Prostate gland (tissue), 2 donors: ENCODE data around the gene MEST. TPM values are rescaled to one million over a fixed set of nuclear protein-coding genes. Genes with fewer than 3 reads are reported as not detected.

Experiments used
- DNase-seq: peaks from one replicate; pipeline ENCODE4 v3.0.0-alpha.2; 2019; ENCODE audit warnings: low spot score
- H3K27ac ChIP-seq, 2 donors: fragments of 200-600 bp; sonication (generic); 2 replicates each; pipeline ENCODE4 v1.5.1; 2017 to 2019
- H3K27me3 ChIP-seq: fragments of 200-600 bp; sonication (generic); replicated peaks from 2 replicates; pipeline ENCODE4 v1.5.1; 2019; ENCODE audit not compliant: insufficient read depth
- H3K36me3 ChIP-seq, 2 donors: fragments of 200-600 bp; sonication (generic); 1 replicate in 1 of 2; 2 replicates in 1 of 2; pipeline versions ENCODE4 v1.5.1 to v1.8.1; 2017 to 2019
- H3K4me1 ChIP-seq: fragments of 200-600 bp; sonication (generic); replicated peaks from 2 replicates; pipeline ENCODE4 v1.5.1; 2019
- H3K4me3 ChIP-seq, 2 donors: fragments of 200-600 bp; sonication (generic); 2 replicates each; pipeline ENCODE4 v1.5.1; 2017 to 2019
- H3K9me3 ChIP-seq: fragments of 200-600 bp; sonication (generic); 2 replicates; pipeline ENCODE4 v1.5.1; 2017
- POLR2A ChIP-seq: fragments of 450-650 bp; IDR thresholded peaks from one replicate; pipeline ENCODE4 v1.6.1; 2016; ENCODE audit warnings: antibody characterized with exemption, mild to moderate bottlenecking
- POLR2AphosphoS5 ChIP-seq: sonication (generic); formaldehyde crosslinking; IDR thresholded peaks from one replicate; pipeline ENCODE4 v1.6.1; 2017; ENCODE audit warnings: antibody characterized with exemption
- WGBS: methylation state at CpG from one replicate; pipeline ENCODE4 v1.1.5; 2018; 5-methylcytosine and 5-hydroxymethylcytosine counted together
- intact Hi-C: fragments of 100-400 bp; cut with DNase I; formaldehyde crosslinking; loops from one replicate; pipeline ENCODE4 v1.14.2; 2022
- total RNA-seq, 2 donors: library from RNA; depleted of rRNA; stranded (reverse); fragments of >200 nt; gene quantifications; one replicate each; pipeline ENCODE4 v1.1.0, GENCODE V29; 2016
- TF ChIP-seq, protein P1 (sequence below), 4 experiments: fragments of 200-600 bp in 2 of 4; fragments of 450-650 bp in 2 of 4; sonication (generic) in 2 of 4; IDR thresholded peaks; 1 replicate in 3 of 4; 2 replicates in 1 of 4; pipeline ENCODE4 v1.5.1; 2016 to 2019; ENCODE audit warnings: antibody characterized with exemption in 4 of 4, mild to moderate bottlenecking in 2 of 4, moderate library complexity in 2 of 4

MEST gene
- total RNA-seq, 2 donors from 2014 or later: 31.1 to 41.6 TPM

DNA sequence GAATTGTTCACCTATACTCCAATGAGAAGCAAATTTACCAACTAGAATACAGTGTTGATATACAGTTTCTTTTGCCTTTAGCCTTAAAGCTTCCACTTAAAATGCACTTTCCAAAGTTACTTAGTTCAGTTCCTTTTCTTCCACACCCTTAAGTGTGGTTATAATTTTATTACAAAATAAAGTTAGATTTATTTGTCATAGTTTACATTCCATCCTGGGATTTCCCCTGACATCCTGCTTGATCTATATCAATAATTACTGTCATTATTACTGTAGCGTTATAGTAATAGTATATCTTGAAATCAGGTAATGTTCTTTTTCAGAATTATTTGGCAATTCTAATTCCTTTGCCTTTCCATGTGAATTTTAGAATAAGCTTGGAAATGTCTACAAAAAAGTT, 23.3 kb upstream of the MEST start:
- intact Hi-C loops: no loop called here
- H3K27me3 ChIP-seq: no peaks in the 10 kb centered on the region
- TF ChIP-seq POLR2A: no peak
- TF ChIP-seq POLR2AphosphoS5: no peak
- TF ChIP-seq, protein P1, sequence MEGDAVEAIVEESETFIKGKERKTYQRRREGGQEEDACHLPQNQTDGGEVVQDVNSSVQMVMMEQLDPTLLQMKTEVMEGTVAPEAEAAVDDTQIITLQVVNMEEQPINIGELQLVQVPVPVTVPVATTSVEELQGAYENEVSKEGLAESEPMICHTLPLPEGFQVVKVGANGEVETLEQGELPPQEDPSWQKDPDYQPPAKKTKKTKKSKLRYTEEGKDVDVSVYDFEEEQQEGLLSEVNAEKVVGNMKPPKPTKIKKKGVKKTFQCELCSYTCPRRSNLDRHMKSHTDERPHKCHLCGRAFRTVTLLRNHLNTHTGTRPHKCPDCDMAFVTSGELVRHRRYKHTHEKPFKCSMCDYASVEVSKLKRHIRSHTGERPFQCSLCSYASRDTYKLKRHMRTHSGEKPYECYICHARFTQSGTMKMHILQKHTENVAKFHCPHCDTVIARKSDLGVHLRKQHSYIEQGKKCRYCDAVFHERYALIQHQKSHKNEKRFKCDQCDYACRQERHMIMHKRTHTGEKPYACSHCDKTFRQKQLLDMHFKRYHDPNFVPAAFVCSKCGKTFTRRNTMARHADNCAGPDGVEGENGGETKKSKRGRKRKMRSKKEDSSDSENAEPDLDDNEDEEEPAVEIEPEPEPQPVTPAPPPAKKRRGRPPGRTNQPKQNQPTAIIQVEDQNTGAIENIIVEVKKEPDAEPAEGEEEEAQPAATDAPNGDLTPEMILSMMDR (IDR thresholded peaks at IDR 0.05): no peak
- no peak overlapping the region for H3K4me3 ChIP-seq
- H3K27ac ChIP-seq: no peak overlapping the region
- DNase-seq: no peak
- H3K9me3 ChIP-seq: no peaks in the 10 kb centered on the region
- H3K4me1 ChIP-seq: no peaks in the 10 kb centered on the region
- WGBS: 57% methylated on average over 1 of the region's 1 CpG
- H3K36me3 ChIP-seq: no peaks in the 10 kb centered on the region

DNA sequence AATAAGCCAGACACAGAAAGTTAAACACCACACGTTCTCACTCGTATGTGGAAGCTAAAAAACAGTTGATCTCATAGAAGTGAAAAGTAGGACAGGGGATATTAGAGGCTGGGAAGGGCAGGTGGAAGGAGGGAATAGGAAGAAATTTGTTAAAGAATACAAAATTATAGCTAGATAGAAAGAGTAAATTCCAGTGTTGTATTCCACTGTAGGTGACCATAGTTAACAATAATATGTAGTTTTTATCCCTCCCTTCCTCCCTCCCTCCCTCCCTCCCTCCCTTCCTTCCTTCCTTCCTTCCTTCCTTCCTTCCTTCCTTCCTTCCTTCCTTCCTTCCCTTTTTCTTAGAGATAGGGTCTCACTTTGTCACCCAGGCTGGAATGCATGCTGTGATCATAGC, 19.9 kb upstream of the MEST start:
- 94% methylated on average over 2 of the region's 2 CpGs for WGBS
- H3K27me3 ChIP-seq: no peaks in the 10 kb centered on the region
- H3K4me1 ChIP-seq: no peaks in the 10 kb centered on the region
- H3K4me3 ChIP-seq: no peak overlapping the region
- intact Hi-C loops: no loop called here
- H3K9me3 ChIP-seq: no peaks in the 10 kb centered on the region
- no peak overlapping the region for H3K27ac ChIP-seq
- no peak for DNase-seq
- H3K36me3 ChIP-seq: no peaks in the 10 kb centered on the region
- TF ChIP-seq POLR2AphosphoS5: no peak

DNA sequence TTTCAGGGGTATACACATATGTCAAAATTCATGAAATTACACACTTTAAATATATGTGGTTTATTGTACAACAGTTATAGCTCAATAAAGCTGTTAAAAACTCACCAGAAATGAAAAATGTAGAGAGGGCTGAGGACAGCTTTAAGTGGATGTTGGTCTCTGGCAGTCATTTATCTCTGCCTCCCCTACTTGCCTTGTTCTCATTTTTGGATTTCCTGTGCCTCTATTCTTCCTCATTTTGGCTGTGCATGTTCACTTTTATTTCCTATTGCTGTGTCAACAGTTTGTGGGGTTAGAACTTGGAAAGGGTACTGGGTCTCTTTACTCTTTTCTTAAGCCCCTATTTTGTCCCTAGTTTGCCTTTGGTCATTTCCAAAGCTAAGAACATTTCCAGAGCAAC, 18.6 kb upstream of the MEST start:
- Histone ChIP-seq H3K4me3 (no peak overlapping the region), H3K27me3 (no peaks in the 10 kb centered on the region), H3K27ac (no peak overlapping the region), H3K4me1 (no peaks in the 10 kb centered on the region), H3K9me3 (no peaks in the 10 kb centered on the region), H3K36me3 (no peaks in the 10 kb centered on the region)
- DNase-seq: no peak
- TF ChIP-seq POLR2AphosphoS5: no peak
- TF ChIP-seq, protein P1 (IDR thresholded peaks at IDR 0.05): no peak
- no peak for TF ChIP-seq POLR2A
- intact Hi-C loops: no loop called here

DNA sequence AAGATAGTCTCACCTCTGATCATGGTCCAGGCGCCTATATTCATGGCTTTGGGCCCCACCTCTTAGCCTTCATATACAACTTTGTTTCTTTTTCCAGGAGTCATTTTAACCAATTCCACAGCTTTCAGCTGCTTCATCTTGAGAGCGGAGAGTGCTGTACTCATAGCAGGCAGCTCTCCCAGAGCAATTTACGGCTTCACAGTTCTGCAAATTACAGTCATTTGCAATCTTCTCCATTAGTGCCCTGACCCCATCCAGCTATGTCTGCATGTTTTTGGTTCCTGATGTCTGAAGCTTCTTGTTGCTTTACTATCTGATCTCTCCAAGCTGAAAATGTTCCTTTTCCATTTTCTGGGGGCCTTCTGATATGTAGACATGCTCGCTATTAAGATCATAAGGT, 18.0 kb upstream of the MEST start:
- no peak for DNase-seq
- H3K27ac ChIP-seq: no peak overlapping the region

DNA sequence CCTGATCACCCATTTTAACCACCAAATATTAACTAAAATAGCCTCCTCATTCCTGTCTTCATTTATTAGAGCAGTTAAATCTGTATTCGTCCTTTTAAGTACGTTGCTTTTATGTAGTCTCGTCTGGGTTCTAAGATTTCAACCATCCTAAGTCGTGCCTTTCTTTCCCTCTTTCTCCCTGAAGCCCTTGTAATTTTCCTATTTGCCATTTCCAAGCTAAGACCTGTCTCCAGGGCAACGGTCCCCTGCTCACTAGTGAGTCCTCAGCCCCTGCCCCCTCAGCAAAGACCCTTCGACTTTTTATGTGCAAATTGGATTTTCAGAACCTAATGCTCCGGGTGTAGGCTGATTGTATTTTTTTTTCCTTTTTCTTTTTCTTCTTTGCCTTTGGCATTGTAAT, 16.1 kb upstream of the MEST start:
- no peak overlapping the region for H3K4me3 ChIP-seq
- intact Hi-C loops: no loop called here
- H3K9me3 ChIP-seq: no peaks in the 10 kb centered on the region
- 65% methylated on average over 7 of the region's 7 CpGs for WGBS
- TF ChIP-seq POLR2A (no peak), POLR2AphosphoS5 (no peak)
- TF ChIP-seq, protein P1 (IDR thresholded peaks at IDR 0.05): no peak
- no peak for DNase-seq
- no peaks in the 10 kb centered on the region for H3K4me1 ChIP-seq
- no peak overlapping the region for H3K27ac ChIP-seq
- H3K27me3 ChIP-seq: no peaks in the 10 kb centered on the region
- H3K36me3 ChIP-seq: no peaks in the 10 kb centered on the region

More for the DNA sequence above, 18.0 kb upstream of the MEST start:
- Histone ChIP-seq H3K36me3 (no peaks in the 10 kb centered on the region), H3K4me3 (no peak overlapping the region), H3K27me3 (no peaks in the 10 kb centered on the region), H3K4me1 (no peaks in the 10 kb centered on the region), H3K9me3 (no peaks in the 10 kb centered on the region)
- intact Hi-C loops: no loop called here
- TF ChIP-seq POLR2AphosphoS5: no peak
- TF ChIP-seq, protein P1 (IDR thresholded peaks at IDR 0.05): no peak
- TF ChIP-seq POLR2A: no peak
- 75% methylated on average over 4 of the region's 4 CpGs for WGBS
